Endothelial cell of umbilical vein (primary cell): ENCODE results near the gene TADA1. TPM values are rescaled to one million over a fixed set of nuclear protein-coding genes. Genes with fewer than 3 reads are reported as not detected.

Source experiments
- BruUV-seq: library from RNA; stranded (reverse); fragments of 400-500 nt; replicated peaks from 2 replicates; lab custom pipeline; 2021; lab: Mats Ljungman, UMichigan
- CTCF ChIA-PET: fragments of 300-600, 350-600 bp; sonication (Branson Sonifier 250); formaldehyde crosslinking; loops from one replicate; lab custom pipeline; 2021; ENCODE audit warnings: antibody characterized with exemption, inconsistent platforms; lab: Charles Lee
- POLR2A ChIA-PET: fragments of 300-600, 350-600 bp; sonication (Branson Sonifier 250); formaldehyde crosslinking; loops from one replicate; lab custom pipeline; 2021; ENCODE audit warnings: antibody characterized with exemption, inconsistent platforms; lab: Charles Lee
- DNase-seq: peaks from one replicate; pipeline ENCODE4 v3.0.0-alpha.2; 2011; ENCODE audit warnings: low read depth, low spot score
- FAIRE-seq: peaks from 2 replicates; lab custom pipeline; 2011; peaks lifted over from hg19 to GRCh38; lab: Jason Lieb, UNC
- H2AFZ ChIP-seq: 2 replicates; pipeline ENCODE4 v1.6.0; 2012; ENCODE audit warnings: low read depth, low read length, control low read depth, inconsistent platforms
- H3K27ac ChIP-seq: 2 replicates; pipeline ENCODE4 v1.5.1; 2011; ENCODE audit warnings: low read depth, mild to moderate bottlenecking, control low read depth, low read length, moderate library complexity; ENCODE audit not compliant: insufficient read depth
- H3K27me3 ChIP-seq, 2 experiments: 2 replicates each; pipeline versions ENCODE4 v1.6.0 to v1.6.1; 2011; ENCODE audit warnings: low read length in 2 of 2, mixed read lengths in 1 of 2; ENCODE audit not compliant: control insufficient read depth in 2 of 2, insufficient read depth in 2 of 2
- H3K36me3 ChIP-seq, 2 experiments: 2 replicates in 1 of 2; 3 replicates in 1 of 2; pipeline ENCODE4 v1.5.1; 2011; ENCODE audit warnings: low read length in 2 of 2, mild to moderate bottlenecking in 1 of 2, moderate library complexity in 1 of 2; ENCODE audit not compliant: control insufficient read depth in 2 of 2, insufficient read depth in 2 of 2; ENCODE audit errors: extremely low read depth in 1 of 2
- H3K4me1 ChIP-seq: 3 replicates; pipeline ENCODE4 v1.5.1; 2011; ENCODE audit warnings: mild to moderate bottlenecking, low read length; ENCODE audit not compliant: control insufficient read depth, insufficient read depth; ENCODE audit errors: extremely low read depth
- H3K4me2 ChIP-seq: 2 replicates; pipeline ENCODE4 v1.6.1; 2011; ENCODE audit warnings: low read length, control low read depth, mixed read lengths; ENCODE audit not compliant: insufficient read depth
- H3K4me3 ChIP-seq, 3 experiments: fragments of 200-600 bp in 1 of 3; sonication (generic), shearing (Covaris generic) in 1 of 3; replicated peaks in 1 of 3; 2 replicates each; pipeline ENCODE4 v1.5.1; 2011 to 2016; ENCODE audit warnings: control low read depth in 3 of 3, low read length in 3 of 3, mild to moderate bottlenecking in 2 of 3, inconsistent platforms in 1 of 3, low read depth in 1 of 3, moderate library complexity in 1 of 3; ENCODE audit not compliant: insufficient read depth in 1 of 3
- H3K79me2 ChIP-seq: 2 replicates; pipeline ENCODE4 v1.6.0; 2012; ENCODE audit warnings: low read length, inconsistent platforms; ENCODE audit not compliant: control insufficient read depth, insufficient read depth
- H3K9ac ChIP-seq: replicated peaks from 2 replicates; pipeline ENCODE3; 2011; ENCODE audit warnings: low read length, control low read depth; ENCODE audit not compliant: insufficient read depth; ENCODE audit errors: extremely low read depth
- H3K9me1 ChIP-seq: replicated peaks from 3 replicates; pipeline ENCODE4 v1.6.0; 2011; ENCODE audit warnings: mild to moderate bottlenecking, low read length; ENCODE audit not compliant: control insufficient read depth, insufficient read depth; ENCODE audit errors: extremely low read depth
- H3K9me3 ChIP-seq: replicated peaks from 2 replicates; pipeline ENCODE4 v1.5.1; 2012; ENCODE audit warnings: low read length, inconsistent platforms; ENCODE audit not compliant: control insufficient read depth, insufficient read depth
- H4K20me1 ChIP-seq: replicated peaks from 2 replicates; pipeline ENCODE3; 2011; ENCODE audit warnings: mild to moderate bottlenecking, low read length; ENCODE audit not compliant: control insufficient read depth, insufficient read depth; ENCODE audit errors: extremely low read depth
- EZH2 ChIP-seq: IDR thresholded peaks from 2 replicates; pipeline ENCODE4 v1.6.1; 2012; ENCODE audit warnings: borderline replicate concordance, low read depth, mild to moderate bottlenecking, moderate library complexity, low read length, inconsistent platforms; ENCODE audit not compliant: severe bottlenecking
- FOS ChIP-seq: IDR thresholded peaks from 2 replicates; pipeline ENCODE4 v1.6.1; 2011; ENCODE audit warnings: mild to moderate bottlenecking, low read length, moderate library complexity, borderline replicate concordance; ENCODE audit not compliant: insufficient read depth
- JUN ChIP-seq: IDR thresholded peaks from 2 replicates; pipeline ENCODE4 v1.6.1; 2011; ENCODE audit warnings: borderline replicate concordance, low read depth; ENCODE audit not compliant: insufficient read length, insufficient read depth
- MAX ChIP-seq: IDR thresholded peaks from 2 replicates; pipeline ENCODE4 v1.6.1; 2011; ENCODE audit not compliant: insufficient read depth, insufficient read length
- MYC ChIP-seq: IDR thresholded peaks from one replicate; pipeline ENCODE4 v1.6.1; 2011; ENCODE audit warnings: mild to moderate bottlenecking, low read depth, low read length
- POLR2A ChIP-seq: IDR thresholded peaks from 2 replicates; pipeline ENCODE4 v1.6.1; 2012; ENCODE audit warnings: low read depth, mild to moderate bottlenecking, control low read depth, low read length
- POLR2AphosphoS5 ChIP-seq: IDR thresholded peaks from 2 replicates; pipeline ENCODE4 v1.6.1; 2012; ENCODE audit warnings: low read depth, mild to moderate bottlenecking, control low read depth, low read length, moderate library complexity; ENCODE audit not compliant: insufficient read depth
- dilution Hi-C: fragments of 300-500 bp; cut with MboI; formaldehyde crosslinking; loops from one replicate; pipeline ENCODE4 v1.15.0; 2019; ENCODE audit warnings: low sequenced_read_pairs; ENCODE audit not compliant: extremely low pct_ligation_motif_present
- intact Hi-C: fragments of 100-400 bp; cut with micrococcal nuclease; formaldehyde crosslinking; loops from one replicate; pipeline ENCODE4 v1.10.0; 2022
- polyA plus RNA-seq, 4 experiments: library from polyadenylated mRNA; depleted of rRNA in 3 of 4; stranded (reverse) in 3 of 4; unstranded in 1 of 4; fragments of >200 nt; gene quantifications; 2 replicates each; pipeline versions ENCODE4 v1.2.1 to v1.2.3, GENCODE V29; 2011 to 2012; ENCODE audit warnings: missing spikeins in 1 of 4
- total RNA-seq: library from RNA; stranded (reverse); gene quantifications from 2 replicates; pipeline ENCODE4 v1.2.3, GENCODE V29; 2021

The TADA1 gene
- total and polyA plus RNA-seq, 2 donors (not counting 3 experiments of a cell fraction or from before 2014, with no cell fraction given): 7.0 to 7.9 TPM

GRCh38 chr1:166888373-166889111 lies 12.5 kb upstream of the TADA1 start:
- Histone ChIP-seq H3K36me3 (no peaks in the 10 kb centered on the region), H3K27ac (no peak overlapping the region), H3K9me3 (no peaks in the 10 kb centered on the region), H4K20me1 (no peaks in the 10 kb centered on the region), H3K9me1 (no peaks in the 10 kb centered on the region), H2AFZ (no peak overlapping the region), H3K4me2 (no peak overlapping the region), H3K4me3 (no peak overlapping the region), H3K79me2 (no peaks in the 10 kb centered on the region), H3K9ac (no peak overlapping the region), H3K27me3 (peaks cover 16 to 23% of the 10 kb centered on the region in 2 experiments), H3K4me1 (no peaks in the 10 kb centered on the region)
- CTCF ChIA-PET: interaction anchor here (1.0 kb wide), 2 partner anchors 165 to 651 kb away, joined by 3 read pairs; no protein-coding TSS in a partner anchor
- dilution Hi-C loops (no loop called here), intact Hi-C loops (no loop called here)
- POLR2A ChIA-PET: no interaction called here
- DNase-seq (no peak), FAIRE-seq (no peak)
- BruUV-seq: no TSS peak
- no peak for TF ChIP-seq POLR2A
- TF ChIP-seq MAX: no peak
- TF ChIP-seq POLR2AphosphoS5: no peak
- no peak for TF ChIP-seq MYC
- no peak for TF ChIP-seq JUN
- TF ChIP-seq EZH2: no peak

- no TSS peak for BruUV-seq
- CTCF ChIA-PET: interaction anchor here (1.2 to 5.2 kb wide), 2 partner anchors 10 to 174 kb away, joined by 4 to 48 read pairs; no protein-coding TSS in a partner anchor
- no peak for FAIRE-seq
These were observed 8.9 kb upstream of the TADA1 start for GRCh38 chr1:166884971-166885370.

More at GRCh38 chr1:166884971-166885370, 8.9 kb upstream of the TADA1 start:
- POLR2A ChIA-PET: no interaction called here
- no peak for TF ChIP-seq POLR2AphosphoS5
- no peak for TF ChIP-seq POLR2A
- TF ChIP-seq FOS: no peak
- H2AFZ ChIP-seq: no peak overlapping the region
- DNase-seq: no peak
- H3K79me2 ChIP-seq: no peaks in the 10 kb centered on the region
- no peak overlapping the region for H3K27ac ChIP-seq
- H3K27me3 ChIP-seq: peaks cover 19 to 27% of the 10 kb centered on the region in 2 experiments
- H3K36me3 ChIP-seq: no peaks in the 10 kb centered on the region
- no peaks in the 10 kb centered on the region for H3K9me1 ChIP-seq
- no peaks in the 10 kb centered on the region for H3K9me3 ChIP-seq
- H3K4me2 ChIP-seq: no peak overlapping the region
- no peak overlapping the region for H3K9ac ChIP-seq
- H3K4me3 ChIP-seq: no peak overlapping the region
- dilution Hi-C loops (no loop called here), intact Hi-C loops (loop anchor here (1.0 kb wide), 2 partner anchors 25 to 174 kb away; no protein-coding TSS in a partner anchor)
- no peaks in the 10 kb centered on the region for H4K20me1 ChIP-seq
- no peaks in the 10 kb centered on the region for H3K4me1 ChIP-seq
